PC-3 (cell line): ENCODE data around the gene SNCAIP. TPM values are rescaled to one million over a fixed set of nuclear protein-coding genes. Genes with fewer than 3 reads are reported as not detected.

Experiments
- ATAC-seq: fragments of 200-7000 bp; cut with Tn5 transposase; 2 replicates; pipeline ENCODE4 v1.9.1; 2020; ENCODE audit warnings: mild to moderate bottlenecking, moderate library complexity
- BruUV-seq: library from RNA; stranded (reverse); fragments of 400-500 nt; replicated peaks from 2 replicates; lab custom pipeline; 2021; lab: Mats Ljungman, UMichigan
- CTCF ChIA-PET: fragments of 300-600 bp; sonication (Branson Sonifier 250); formaldehyde crosslinking; loops from one replicate; lab custom pipeline; 2022; ENCODE audit warnings: antibody characterized with exemption; lab: Charles Lee
- POLR2A ChIA-PET: fragments of 300-600 bp; sonication (Branson Sonifier 250); formaldehyde crosslinking; loops from one replicate; lab custom pipeline; 2022; ENCODE audit warnings: antibody characterized with exemption; ENCODE audit not compliant: unreplicated experiment; lab: Charles Lee
- DNase-seq: peaks from one replicate; pipeline ENCODE4 v3.0.0-alpha.2; 2015
- H2AFZ ChIP-seq: fragments of 300-600 bp; sonication (generic); 2 replicates; pipeline ENCODE4 v1.6.0; 2016; ENCODE audit warnings: antibody characterized with exemption, low read length
- H3F3A ChIP-seq: fragments of 300-600 bp; sonication (generic); one replicate; pipeline ENCODE4 v1.6.0; 2017; ENCODE audit warnings: antibody characterized with exemption, low read length, control low read depth, mild to moderate bottlenecking; ENCODE audit not compliant: unreplicated experiment
- H3K27ac ChIP-seq: fragments of 300-600 bp; sonication (generic); 2 replicates; pipeline ENCODE4 v1.5.1; 2016; ENCODE audit warnings: mild to moderate bottlenecking, low read length
- H3K27me3 ChIP-seq: fragments of 300-600 bp; sonication (generic); 2 replicates; pipeline ENCODE4 v1.6.1; 2016; ENCODE audit warnings: low read length, mixed read lengths
- H3K36me3 ChIP-seq: fragments of 300-600 bp; sonication (generic); 2 replicates; pipeline ENCODE4 v1.6.1; 2016; ENCODE audit warnings: low read depth, mixed run types, low read length, mixed read lengths
- H3K4me1 ChIP-seq: fragments of 300-600 bp; sonication (generic); 2 replicates; pipeline ENCODE4 v1.5.1; 2016; ENCODE audit warnings: low read length; ENCODE audit not compliant: insufficient read depth
- H3K4me2 ChIP-seq: fragments of 300-600 bp; sonication (generic); 2 replicates; pipeline ENCODE4 v1.6.0; 2016; ENCODE audit warnings: low read length
- H3K4me3 ChIP-seq: fragments of 300-600 bp; sonication (generic); 2 replicates; pipeline ENCODE4 v1.5.1; 2016; ENCODE audit warnings: mild to moderate bottlenecking, low read length, mixed read lengths
- H3K79me2 ChIP-seq: fragments of 300-600 bp; sonication (generic); 2 replicates; pipeline ENCODE4 v1.6.1; 2017; ENCODE audit warnings: low read length, mixed read lengths
- H3K9ac ChIP-seq: fragments of 300-600 bp; sonication (generic); 2 replicates; pipeline ENCODE4 v1.6.0; 2016; ENCODE audit warnings: mild to moderate bottlenecking, low read length
- H3K9me2 ChIP-seq: fragments of 300-600 bp; sonication (generic); replicated peaks from 2 replicates; pipeline ENCODE4 v1.6.1; 2016; ENCODE audit warnings: mixed run types, low read length, mixed read lengths
- H3K9me3 ChIP-seq: fragments of 300-600 bp; sonication (generic); 2 replicates; pipeline ENCODE4 v1.6.1; 2016; ENCODE audit warnings: low read length, mixed read lengths
- H4K20me1 ChIP-seq: fragments of 300-600 bp; sonication (generic); 2 replicates; pipeline ENCODE4 v1.6.1; 2016; ENCODE audit warnings: low read length, mixed read lengths
- EZH2 ChIP-seq: fragments of 300-600 bp; sonication (generic); IDR thresholded peaks from one replicate; pipeline ENCODE4 v1.6.1; 2017; ENCODE audit warnings: antibody characterized with exemption, mild to moderate bottlenecking, low read length; ENCODE audit not compliant: unreplicated experiment
- EZH2phosphoT487 ChIP-seq: fragments of 300-600 bp; sonication (generic); IDR thresholded peaks from 2 replicates; pipeline ENCODE4 v1.6.1; 2018; ENCODE audit warnings: mild to moderate bottlenecking, antibody characterized with exemption, low read length, borderline replicate concordance
- intact Hi-C: fragments of 100-400 bp; cut with micrococcal nuclease; formaldehyde crosslinking; loops from 2 replicates; pipeline ENCODE4 v1.9.0; 2023
- total RNA-seq: library from RNA; depleted of rRNA; stranded (reverse); fragments of >200 nt; gene quantifications from 2 replicates; pipeline ENCODE4 v1.2.3, GENCODE V29; 2014
- TF ChIP-seq, protein P1 (sequence below): fragments of 300-600 bp; sonication (generic); conservative IDR thresholded peaks from 2 replicates; pipeline ENCODE4 v1.5.1; 2017; ENCODE audit warnings: antibody characterized with exemption, low read depth, mild to moderate bottlenecking, low read length

Gene SNCAIP
- total RNA-seq, 1 experiment from 2014 or later: not detected

DNA sequence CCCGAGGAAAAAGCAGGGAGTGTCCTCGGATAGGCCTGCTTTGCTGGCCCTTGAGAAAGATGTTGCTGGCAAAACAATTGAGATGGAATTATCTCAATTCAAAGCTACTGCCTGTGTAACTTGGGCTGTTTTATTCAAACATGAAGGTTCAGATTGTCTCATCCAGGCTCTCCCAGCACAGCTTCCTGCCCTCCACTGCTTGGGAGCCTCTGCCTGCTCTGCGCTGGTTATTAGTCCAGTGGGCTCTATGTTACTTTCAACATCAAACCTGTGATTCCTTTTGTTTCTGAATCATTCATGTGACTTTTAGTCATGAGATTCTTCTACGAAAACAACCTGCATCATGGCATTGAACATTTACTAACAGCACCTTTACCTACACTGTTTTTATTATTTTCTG lies 123.2 kb downstream of the SNCAIP start:
- Histone ChIP-seq H3K36me3 (no peaks in the 10 kb centered on the region), H3F3A (no peaks in the 10 kb centered on the region), H3K79me2 (no peaks in the 10 kb centered on the region), H3K9me3 (no peaks in the 10 kb centered on the region), H3K9me2 (no peaks in the 10 kb centered on the region), H3K4me2 (no peak overlapping the region), H3K9ac (no peak overlapping the region), H4K20me1 (no peaks in the 10 kb centered on the region), H3K4me3 (no peak overlapping the region), H3K4me1 (peaks cover 5% of the 10 kb centered on the region; the same call in 1 of the 2 replicates), H3K27me3 (peaks cover 14% of the 10 kb centered on the region; the same call in 1 of the 2 replicates), H3K27ac (no peak overlapping the region), H2AFZ (no peak overlapping the region)
- no peak for ATAC-seq
- intact Hi-C loops: no loop called here
- DNase-seq: no peak
- TF ChIP-seq EZH2phosphoT487: no peak
- TF ChIP-seq, protein P1, sequence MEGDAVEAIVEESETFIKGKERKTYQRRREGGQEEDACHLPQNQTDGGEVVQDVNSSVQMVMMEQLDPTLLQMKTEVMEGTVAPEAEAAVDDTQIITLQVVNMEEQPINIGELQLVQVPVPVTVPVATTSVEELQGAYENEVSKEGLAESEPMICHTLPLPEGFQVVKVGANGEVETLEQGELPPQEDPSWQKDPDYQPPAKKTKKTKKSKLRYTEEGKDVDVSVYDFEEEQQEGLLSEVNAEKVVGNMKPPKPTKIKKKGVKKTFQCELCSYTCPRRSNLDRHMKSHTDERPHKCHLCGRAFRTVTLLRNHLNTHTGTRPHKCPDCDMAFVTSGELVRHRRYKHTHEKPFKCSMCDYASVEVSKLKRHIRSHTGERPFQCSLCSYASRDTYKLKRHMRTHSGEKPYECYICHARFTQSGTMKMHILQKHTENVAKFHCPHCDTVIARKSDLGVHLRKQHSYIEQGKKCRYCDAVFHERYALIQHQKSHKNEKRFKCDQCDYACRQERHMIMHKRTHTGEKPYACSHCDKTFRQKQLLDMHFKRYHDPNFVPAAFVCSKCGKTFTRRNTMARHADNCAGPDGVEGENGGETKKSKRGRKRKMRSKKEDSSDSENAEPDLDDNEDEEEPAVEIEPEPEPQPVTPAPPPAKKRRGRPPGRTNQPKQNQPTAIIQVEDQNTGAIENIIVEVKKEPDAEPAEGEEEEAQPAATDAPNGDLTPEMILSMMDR: no peak
- no peak for TF ChIP-seq EZH2
- POLR2A ChIA-PET: no interaction called here
- CTCF ChIA-PET: no interaction called here
- BruUV-seq: no TSS peak

DNA sequence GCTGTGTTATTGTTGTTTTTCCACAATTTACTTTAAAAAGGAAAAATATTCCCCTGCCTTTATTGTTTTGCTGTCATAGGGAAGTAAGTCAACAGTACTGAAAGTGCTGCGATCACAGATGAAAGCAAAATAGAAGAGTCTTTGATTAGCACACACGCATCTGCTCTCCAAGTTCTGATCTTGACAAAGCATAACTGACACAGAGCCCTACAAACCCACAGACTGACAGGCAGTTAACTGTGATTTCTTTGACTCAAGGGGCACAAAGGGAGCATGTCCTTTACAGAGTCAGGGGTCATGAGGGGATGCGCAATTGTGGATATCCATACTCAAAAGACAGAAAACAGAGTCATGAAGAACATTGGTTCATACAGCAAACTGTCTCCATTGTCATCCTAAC lies 123.7 kb downstream of the SNCAIP start:
- ATAC-seq (no peak), DNase-seq (no peak)
- H3K27me3 ChIP-seq: peaks cover 17% of the 10 kb centered on the region; the same call in 1 of the 2 replicates
- no peaks in the 10 kb centered on the region for H3K9me2 ChIP-seq
- H3K9me3 ChIP-seq: no peaks in the 10 kb centered on the region
- POLR2A ChIA-PET: no interaction called here
- no peak overlapping the region for H3K9ac ChIP-seq
- TF ChIP-seq EZH2: no peak
- TF ChIP-seq EZH2phosphoT487: no peak
- TF ChIP-seq, protein P1: no peak
- H3K4me2 ChIP-seq: no peak overlapping the region
- H3F3A ChIP-seq: no peaks in the 10 kb centered on the region
- H3K27ac ChIP-seq: no peak overlapping the region
- intact Hi-C loops: no loop called here
- peaks cover 5% of the 10 kb centered on the region; the same call in 1 of the 2 replicates for H3K4me1 ChIP-seq
- CTCF ChIA-PET: no interaction called here
- no peaks in the 10 kb centered on the region for H4K20me1 ChIP-seq
- no TSS peak for BruUV-seq
- no peaks in the 10 kb centered on the region for H3K79me2 ChIP-seq
- no peak overlapping the region for H3K4me3 ChIP-seq
- no peak overlapping the region for H2AFZ ChIP-seq
- no peaks in the 10 kb centered on the region for H3K36me3 ChIP-seq

DNA sequence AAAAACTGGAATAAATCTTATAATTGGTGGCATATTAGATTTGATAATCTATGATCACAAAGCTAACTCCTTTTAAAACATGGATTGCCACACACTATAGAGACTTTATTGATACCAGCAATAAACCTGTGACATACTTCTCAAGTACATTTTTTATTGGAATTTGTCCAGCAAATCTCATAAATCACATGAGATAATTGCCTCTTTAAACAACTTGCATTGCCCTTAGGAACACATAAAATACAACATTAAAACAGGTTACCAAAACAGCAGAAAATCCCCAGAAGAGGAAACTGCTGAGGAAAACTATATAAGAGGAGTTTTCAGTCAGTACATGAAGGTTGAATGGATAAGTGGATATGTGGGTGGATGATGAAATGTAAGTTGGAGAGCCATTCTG lies 124.6 kb downstream of the SNCAIP start:
- H3K4me2 ChIP-seq: no peak overlapping the region
- H3K4me1 ChIP-seq: no peaks in the 10 kb centered on the region
- H3K9me2 ChIP-seq: no peaks in the 10 kb centered on the region
- H3K9ac ChIP-seq: no peak overlapping the region
- no peaks in the 10 kb centered on the region for H3K79me2 ChIP-seq
- no peaks in the 10 kb centered on the region for H3F3A ChIP-seq
- ChIA-PET POLR2A (no interaction called here), CTCF (no interaction called here)
- no peak overlapping the region for H2AFZ ChIP-seq
- peaks cover 17% of the 10 kb centered on the region; the same call in 1 of the 2 replicates for H3K27me3 ChIP-seq
- H4K20me1 ChIP-seq: no peaks in the 10 kb centered on the region
- no peak overlapping the region for H3K4me3 ChIP-seq
- no TSS peak for BruUV-seq
- intact Hi-C loops: no loop called here
- no peaks in the 10 kb centered on the region for H3K9me3 ChIP-seq
- TF ChIP-seq EZH2phosphoT487: no peak
- TF ChIP-seq, protein P1: no peak
- no peak for TF ChIP-seq EZH2
- no peak overlapping the region for H3K27ac ChIP-seq
- DNase-seq: no peak
- ATAC-seq: no peak
- H3K36me3 ChIP-seq: no peaks in the 10 kb centered on the region
